Prostate gland (tissue), 2 donors: Measurements from ENCODE around the gene CARNS1. TPM values are rescaled to one million over a fixed set of nuclear protein-coding genes. Genes with fewer than 3 reads are reported as not detected.

Source experiments
- DNase-seq: peaks from one replicate; pipeline ENCODE4 v3.0.0-alpha.2; 2019; ENCODE audit warnings: low spot score
- H3K27ac ChIP-seq, 2 donors: fragments of 200-600 bp; sonication (generic); 2 replicates each; pipeline ENCODE4 v1.5.1; 2017 to 2019
- H3K27me3 ChIP-seq: fragments of 200-600 bp; sonication (generic); replicated peaks from 2 replicates; pipeline ENCODE4 v1.5.1; 2019; ENCODE audit not compliant: insufficient read depth
- H3K36me3 ChIP-seq, 2 donors: fragments of 200-600 bp; sonication (generic); 1 replicate in 1 of 2; 2 replicates in 1 of 2; pipeline versions ENCODE4 v1.5.1 to v1.8.1; 2017 to 2019
- H3K4me1 ChIP-seq: fragments of 200-600 bp; sonication (generic); replicated peaks from 2 replicates; pipeline ENCODE4 v1.5.1; 2019
- H3K4me3 ChIP-seq, 2 donors: fragments of 200-600 bp; sonication (generic); 2 replicates each; pipeline ENCODE4 v1.5.1; 2017 to 2019
- H3K9me3 ChIP-seq: fragments of 200-600 bp; sonication (generic); 2 replicates; pipeline ENCODE4 v1.5.1; 2017
- POLR2A ChIP-seq: fragments of 450-650 bp; IDR thresholded peaks from one replicate; pipeline ENCODE4 v1.6.1; 2016; ENCODE audit warnings: antibody characterized with exemption, mild to moderate bottlenecking
- POLR2AphosphoS5 ChIP-seq: sonication (generic); formaldehyde crosslinking; IDR thresholded peaks from one replicate; pipeline ENCODE4 v1.6.1; 2017; ENCODE audit warnings: antibody characterized with exemption
- WGBS: methylation state at CpG from one replicate; pipeline ENCODE4 v1.1.5; 2018; 5-methylcytosine and 5-hydroxymethylcytosine counted together
- intact Hi-C: fragments of 100-400 bp; cut with DNase I; formaldehyde crosslinking; loops from one replicate; pipeline ENCODE4 v1.14.2; 2022
- total RNA-seq, 2 donors: library from RNA; depleted of rRNA; stranded (reverse); fragments of >200 nt; gene quantifications; one replicate each; pipeline ENCODE4 v1.1.0, GENCODE V29; 2016
- TF ChIP-seq, protein P1 (sequence below), 4 experiments: fragments of 200-600 bp in 2 of 4; fragments of 450-650 bp in 2 of 4; sonication (generic) in 2 of 4; IDR thresholded peaks; 1 replicate in 3 of 4; 2 replicates in 1 of 4; pipeline ENCODE4 v1.5.1; 2016 to 2019; ENCODE audit warnings: antibody characterized with exemption in 4 of 4, mild to moderate bottlenecking in 2 of 4, moderate library complexity in 2 of 4

CARNS1 gene
- total RNA-seq, 2 donors from 2014 or later = 0.91 to 1.0 TPM

GRCh38 chr11:67433536-67434394 is 18.3 kb downstream of the CARNS1 start:
- H3K27ac ChIP-seq = no peak overlapping the region
- peaks cover 12 to 16% of the 10 kb centered on the region in 2 donors for H3K36me3 ChIP-seq

GRCh38 chr11:67434395-67434881 is 19.0 kb downstream of the CARNS1 start:
- H3K4me1 ChIP-seq = peaks cover 5% of the 10 kb centered on the region
- intact Hi-C loops = no loop called here
- H3K4me3 ChIP-seq = no peak overlapping the region
- no peak for DNase-seq
- 80% methylated on average over 16 of the region's 23 CpGs for WGBS
- no peak overlapping the region for H3K27ac ChIP-seq
- TF ChIP-seq POLR2A (no peak), POLR2AphosphoS5 (no peak)
- TF ChIP-seq, protein P1, sequence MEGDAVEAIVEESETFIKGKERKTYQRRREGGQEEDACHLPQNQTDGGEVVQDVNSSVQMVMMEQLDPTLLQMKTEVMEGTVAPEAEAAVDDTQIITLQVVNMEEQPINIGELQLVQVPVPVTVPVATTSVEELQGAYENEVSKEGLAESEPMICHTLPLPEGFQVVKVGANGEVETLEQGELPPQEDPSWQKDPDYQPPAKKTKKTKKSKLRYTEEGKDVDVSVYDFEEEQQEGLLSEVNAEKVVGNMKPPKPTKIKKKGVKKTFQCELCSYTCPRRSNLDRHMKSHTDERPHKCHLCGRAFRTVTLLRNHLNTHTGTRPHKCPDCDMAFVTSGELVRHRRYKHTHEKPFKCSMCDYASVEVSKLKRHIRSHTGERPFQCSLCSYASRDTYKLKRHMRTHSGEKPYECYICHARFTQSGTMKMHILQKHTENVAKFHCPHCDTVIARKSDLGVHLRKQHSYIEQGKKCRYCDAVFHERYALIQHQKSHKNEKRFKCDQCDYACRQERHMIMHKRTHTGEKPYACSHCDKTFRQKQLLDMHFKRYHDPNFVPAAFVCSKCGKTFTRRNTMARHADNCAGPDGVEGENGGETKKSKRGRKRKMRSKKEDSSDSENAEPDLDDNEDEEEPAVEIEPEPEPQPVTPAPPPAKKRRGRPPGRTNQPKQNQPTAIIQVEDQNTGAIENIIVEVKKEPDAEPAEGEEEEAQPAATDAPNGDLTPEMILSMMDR (IDR thresholded peaks at IDR 0.05) = no peak
- H3K36me3 ChIP-seq = peaks cover 12 to 16% of the 10 kb centered on the region in 2 donors
- no peaks in the 10 kb centered on the region for H3K27me3 ChIP-seq
- no peaks in the 10 kb centered on the region for H3K9me3 ChIP-seq

More at GRCh38 chr11:67433536-67434394, 18.3 kb downstream of the CARNS1 start:
- Histone ChIP-seq H3K27me3 (no peaks in the 10 kb centered on the region), H3K4me1 (peaks cover 10% of the 10 kb centered on the region), H3K9me3 (no peaks in the 10 kb centered on the region), H3K4me3 (no peak overlapping the region)
- no peak for DNase-seq
- TF ChIP-seq POLR2AphosphoS5 = no peak
- no peak for TF ChIP-seq POLR2A
- TF ChIP-seq, protein P1 (IDR thresholded peaks at IDR 0.05) = no peak
- intact Hi-C loops = no loop called here
- 83% methylated on average over 22 of the region's 22 CpGs for WGBS

- no peaks in the 10 kb centered on the region for H3K27me3 ChIP-seq
- no peak for DNase-seq
- H3K36me3 ChIP-seq = peaks cover 12 to 16% of the 10 kb centered on the region in 2 donors
- WGBS = 79% methylated on average over 26 of the region's 26 CpGs
- intact Hi-C loops = no loop called here
- no peaks in the 10 kb centered on the region for H3K9me3 ChIP-seq
- no peak overlapping the region for H3K27ac ChIP-seq
- H3K4me1 ChIP-seq = no peaks in the 10 kb centered on the region
- TF ChIP-seq POLR2A = no peak
- TF ChIP-seq, protein P1 (IDR thresholded peaks at IDR 0.05) = no peak
- TF ChIP-seq POLR2AphosphoS5 = no peak
- no peak overlapping the region for H3K4me3 ChIP-seq
These were observed 19.7 kb downstream of the CARNS1 start for GRCh38 chr11:67435031-67435726.

- Histone ChIP-seq H3K4me3 (no peak overlapping the region), H3K27ac (no peak overlapping the region), H3K9me3 (no peaks in the 10 kb centered on the region), H3K4me1 (peaks cover 1% of the 10 kb centered on the region), H3K36me3 (peaks cover 12 to 16% of the 10 kb centered on the region in 2 donors), H3K27me3 (no peaks in the 10 kb centered on the region)
- 85% methylated on average over 34 of the region's 38 CpGs for WGBS
- DNase-seq = no peak
- TF ChIP-seq, protein P1 (IDR thresholded peaks at IDR 0.05) = no peak
- no peak for TF ChIP-seq POLR2A
- no peak for TF ChIP-seq POLR2AphosphoS5
- intact Hi-C loops = no loop called here
These were observed 20.4 kb downstream of the CARNS1 start for GRCh38 chr11:67435727-67436458.
